ENCODE results near the gene MFSD2A. TPM values are rescaled to one million over a fixed set of nuclear protein-coding genes. Genes with fewer than 3 reads are reported as not detected.
"Not testable (repeated sequence)": the region's sequence is repeated elsewhere in the genome, so short reads cannot be mapped to it uniquely, and the experiment has no call there.

MFSD2A gene
- total and polyA plus RNA-seq, 10 of the 15 experiments (the other 5 are each of a cell fraction or from before 2014, with no cell fraction given) = 0.84 to 30.1 (median 15.2) TPM

- TF ChIP-seq CBX5 (IDR thresholded peaks at IDR 0.05; ENCODE audit: low read depth) (no peak), RFX5 (IDR thresholded peaks at IDR 0.05; ENCODE audit: low read depth, low read length) (no peak), MEF2A (IDR thresholded peaks at IDR 0.05; ENCODE audit: insufficient read depth, low read depth, low read length) (no peak), HDGF (IDR thresholded peaks at IDR 0.05) (no peak), TBL1XR1 (IDR thresholded peaks at IDR 0.05; ENCODE audit: low read depth, low read length) (no peak), MYC (IDR thresholded peaks at IDR 0.05; ENCODE audit: insufficient read depth, insufficient read length, insufficient replicate concordance, low read length, severe bottlenecking) (no peak), NFXL1 (IDR thresholded peaks at IDR 0.05; ENCODE audit: borderline replicate concordance) (no peak), STAT3 (IDR thresholded peaks at IDR 0.05; ENCODE audit: low read depth, low read length) (no peak)
These were observed 27.0 kb downstream of the MFSD2A start (continued) for GRCh38 chr1:39981945-39982344.

GRCh38 chr1:39984480-39984879, 29.5 kb downstream of the MFSD2A start:
- BruUV-seq (replicated peaks); FAIRE-seq; ATAC-seq: not testable (repeated sequence)

More at GRCh38 chr1:39984480-39984879, 29.5 kb downstream of the MFSD2A start:
- H2AFZ ChIP-seq (ENCODE audit: control insufficient read depth, low read depth, low read length); H3K9me3 ChIP-seq (replicated peaks; ENCODE audit: control insufficient read depth, insufficient read depth, low read length); H3K4me2 ChIP-seq (ENCODE audit: control insufficient read depth, insufficient read depth); H4K20me1 ChIP-seq (ENCODE audit: control insufficient read depth, insufficient read depth); H3K27me3 ChIP-seq (replicated peaks in 1 of 2; ENCODE audit: control insufficient read depth in 2 of 2, insufficient read depth in 2 of 2, low read length in 1 of 2); RAD21 ChIA-PET (ENCODE audit: unreplicated experiment); intact Hi-C loops (cut with micrococcal nuclease; ENCODE audit: unreplicated experiment); H3K4me3 ChIP-seq; H3K4me1 ChIP-seq (ENCODE audit: control insufficient read depth, insufficient read depth, low read length); in situ Hi-C loops (cut with MboI); DNase-seq (ENCODE audit: low read depth, low spot score); H3K79me2 ChIP-seq (ENCODE audit: control insufficient read depth, insufficient read depth, low read length); H3K36me3 ChIP-seq (ENCODE audit: control insufficient read depth in 2 of 2, insufficient read depth in 2 of 2, low read length in 1 of 2); H3K9ac ChIP-seq (ENCODE audit: control insufficient read depth, insufficient read depth, low read length); H3K27ac ChIP-seq (ENCODE audit: control insufficient read depth, insufficient read depth): not testable (repeated sequence)
- POLR2A ChIA-PET = interaction anchor here (1.7 kb wide), 1 partner anchor 24 kb away, joined by 3 read pairs; no protein-coding TSS in a partner anchor
- no CpG with 5 or more reads among the region's 2 CpGs for WGBS (ENCODE audit: insufficient coverage, insufficient replicate concordance, low lambda C conversion rate, missing lambda C conversion rate)
- CTCF ChIA-PET = interaction anchor here (0.8 to 3.3 kb wide), 4 partner anchors 10 to 65 kb away, joined by 3 to 10 read pairs (median 4); no protein-coding TSS in a partner anchor
- SMC1A ChIA-PET (ENCODE audit: uncharacterized antibody, unreplicated experiment) = interaction anchor here (1.5 to 3.3 kb wide), 4 partner anchors 10 to 65 kb away, joined by 4 to 13 read pairs (median 4); no protein-coding TSS in a partner anchor

All from GM12878 (cell line).